NCI-H2227 (cell line): ENCODE results near the gene SP8.

ENCODE experiments used
- DNase-seq: peaks from one replicate; lab custom pipeline; 2025; ENCODE audit not compliant: unreplicated experiment; lab: John Stamatoyannopoulos, UW

SP8 gene

DNA sequence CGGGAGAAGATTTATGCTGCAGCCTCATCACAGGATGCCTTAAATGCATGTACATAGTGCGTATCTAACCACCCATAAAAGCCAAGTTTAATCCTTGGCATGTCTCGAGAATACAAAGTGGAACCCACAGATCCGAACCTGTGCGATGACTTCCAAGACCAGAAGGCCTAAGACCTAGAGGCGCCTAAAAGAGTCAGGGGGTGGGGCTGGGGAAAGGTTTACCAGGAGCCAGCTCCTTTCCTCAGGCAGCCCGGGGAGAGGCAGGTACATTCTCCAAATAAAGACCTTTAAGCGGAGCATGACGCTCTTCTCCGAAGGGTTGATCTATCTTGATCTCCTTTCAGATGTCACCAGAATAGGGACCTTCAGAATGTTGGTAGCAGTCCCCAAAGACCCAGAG lies 9.7 kb downstream of the SP8 start:
- peak; percentile 54 for DNase-seq

DNA sequence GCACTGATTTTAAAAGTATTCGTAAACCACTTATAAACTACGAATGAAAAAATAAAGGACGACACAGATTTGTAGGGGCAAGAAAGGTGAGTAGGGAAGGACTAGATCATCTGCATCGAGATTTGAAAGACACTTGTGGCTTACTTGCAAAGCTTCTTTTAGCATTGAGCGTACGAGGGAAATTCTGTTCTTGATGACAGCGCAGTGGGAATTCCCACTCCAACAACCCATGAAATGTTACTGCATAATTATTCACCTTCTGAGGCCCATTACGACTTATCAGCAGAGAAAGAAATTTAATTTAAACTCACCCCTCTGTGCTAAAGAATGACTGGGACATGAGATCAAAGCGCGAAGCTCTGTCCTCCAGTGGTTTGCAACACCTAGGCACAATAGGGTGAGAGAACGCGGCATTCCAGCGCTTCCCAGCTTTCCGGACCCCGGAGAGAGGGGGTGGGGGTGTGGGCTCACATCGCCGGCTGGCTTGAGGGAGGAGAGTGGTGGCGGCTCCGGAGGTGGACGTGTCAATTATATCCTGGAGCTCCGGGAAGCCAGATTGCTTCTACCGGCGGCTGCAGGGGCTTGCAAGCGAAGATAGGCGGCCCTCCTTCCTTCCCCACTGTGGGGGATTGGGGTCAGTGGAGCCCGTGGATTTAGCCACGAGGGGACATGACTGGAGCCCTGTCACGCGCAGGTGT lies 10.3 kb downstream of the SP8 start:
- DNase-seq, result peak; percentile 67

DNA sequence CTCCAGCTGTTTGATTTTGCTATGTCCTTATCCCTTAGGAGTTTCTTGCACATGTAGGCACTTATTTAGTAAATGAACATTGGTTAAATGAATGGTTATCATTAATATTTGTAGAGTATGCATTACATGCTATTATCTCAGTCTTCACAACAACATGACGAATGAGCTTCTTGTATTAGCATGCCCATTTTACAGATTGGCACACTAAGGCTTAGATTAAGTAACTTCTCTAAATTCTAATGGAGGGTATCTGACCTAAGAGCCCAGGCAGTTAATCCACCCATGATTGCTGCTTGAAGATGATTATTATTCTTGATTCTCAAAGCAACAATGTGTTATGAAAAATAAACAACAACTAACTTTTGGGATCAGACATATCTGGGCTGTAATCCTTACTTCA lies 32.7 kb downstream of the SP8 start:
- no peak for DNase-seq

DNA sequence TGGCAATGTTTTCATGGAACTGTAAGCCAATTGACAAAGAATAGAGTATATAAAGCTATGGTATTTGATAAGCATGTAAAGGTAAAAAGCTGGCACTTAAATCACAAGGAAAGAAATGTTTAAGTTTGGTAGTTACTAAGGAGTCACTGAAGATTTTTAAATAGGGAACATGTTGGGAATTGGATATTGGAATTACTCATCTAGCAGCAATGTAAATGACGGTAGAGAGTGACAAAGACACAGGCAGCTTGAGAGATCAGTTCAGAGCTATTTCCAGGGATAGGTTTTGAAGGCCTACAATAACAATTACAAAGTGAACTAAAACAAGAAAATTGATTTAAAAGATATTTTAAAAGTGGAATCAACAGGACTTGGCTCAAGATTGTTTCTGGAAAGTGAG lies 36.8 kb downstream of the SP8 start:
- no peak for DNase-seq

DNA sequence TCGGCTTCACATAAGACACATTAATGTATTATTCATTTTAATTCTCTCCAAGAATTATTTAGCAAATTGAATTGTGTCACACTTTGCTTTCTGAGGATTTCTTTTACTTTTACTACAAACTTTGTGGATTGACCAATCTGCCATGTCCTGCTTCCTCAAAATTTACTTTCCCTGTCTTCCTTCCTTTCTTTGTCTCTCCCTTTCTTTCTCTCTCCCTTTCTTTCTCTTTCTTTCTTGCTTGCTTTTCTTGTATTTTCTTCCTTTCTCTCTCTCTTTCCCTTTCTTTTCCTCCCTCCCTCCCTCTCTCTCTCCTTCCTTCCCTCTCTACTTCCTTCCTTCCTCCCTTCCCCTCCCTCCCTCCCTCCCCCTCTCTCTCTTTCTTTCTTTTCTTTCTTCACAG lies 37.8 kb downstream of the SP8 start:
- DNase-seq, result no peak

DNA sequence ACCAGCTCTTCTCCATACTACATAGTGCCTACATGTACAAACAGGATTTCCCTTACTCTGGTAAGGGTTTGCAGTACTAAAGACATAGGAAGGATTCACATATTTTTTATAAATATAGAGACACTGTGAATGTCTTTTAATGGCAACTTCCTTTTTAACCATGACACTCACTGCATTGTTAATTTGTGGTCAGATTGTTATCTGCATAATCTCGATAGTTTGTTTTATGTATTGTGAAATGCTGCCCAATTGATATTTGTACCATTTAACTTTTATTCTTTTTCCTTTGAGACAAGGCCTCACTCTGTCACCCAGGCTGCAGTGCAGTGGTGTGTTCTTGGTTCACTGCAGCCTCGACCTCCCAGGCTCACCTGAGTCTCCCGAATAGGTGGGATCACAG lies 39.7 kb downstream of the SP8 start:
- no peak for DNase-seq

DNA sequence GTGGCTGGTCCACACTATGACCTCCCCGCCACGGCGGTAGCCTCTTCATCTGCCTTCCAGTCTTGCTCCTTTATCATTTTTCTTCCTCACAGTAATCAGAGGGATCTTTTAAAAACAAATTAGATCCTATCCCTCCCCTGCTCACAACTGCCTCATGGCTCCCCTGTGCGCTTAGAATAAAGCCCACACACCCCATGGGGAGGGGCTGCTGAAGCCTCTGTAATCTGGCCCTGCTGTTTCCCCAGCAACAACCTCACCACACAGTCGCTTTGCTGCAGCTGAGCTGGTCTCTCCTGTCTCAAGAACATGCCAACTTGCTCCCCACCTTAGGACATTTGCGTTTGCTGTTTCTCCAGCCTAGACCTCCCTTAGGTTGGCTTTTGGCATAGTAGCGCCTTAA lies 41.0 kb downstream of the SP8 start:
- peak; percentile 18 for DNase-seq

DNA sequence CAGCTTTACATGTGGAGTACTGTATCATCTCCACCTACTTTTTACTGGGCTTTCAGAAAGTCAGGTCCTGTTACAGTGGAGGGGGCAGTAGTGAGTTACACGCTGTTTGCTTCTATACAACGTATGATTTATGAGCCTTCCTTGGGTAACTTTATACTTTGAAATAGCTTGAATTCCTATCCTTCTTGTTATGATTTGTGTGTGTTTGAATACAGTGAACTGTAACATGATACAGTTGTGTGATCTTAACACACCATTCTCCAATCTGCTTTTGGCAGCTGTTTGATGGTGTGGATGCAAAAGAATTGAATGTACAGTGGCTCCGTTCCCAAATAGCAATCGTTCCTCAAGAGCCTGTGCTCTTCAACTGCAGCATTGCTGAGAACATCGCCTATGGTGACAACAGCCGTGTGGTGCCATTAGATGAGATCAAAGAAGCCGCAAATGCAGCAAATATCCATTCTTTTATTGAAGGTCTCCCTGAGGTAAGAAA lies 41.7 kb downstream of the SP8 start:
- DNase-seq, result peak; percentile 11

DNA sequence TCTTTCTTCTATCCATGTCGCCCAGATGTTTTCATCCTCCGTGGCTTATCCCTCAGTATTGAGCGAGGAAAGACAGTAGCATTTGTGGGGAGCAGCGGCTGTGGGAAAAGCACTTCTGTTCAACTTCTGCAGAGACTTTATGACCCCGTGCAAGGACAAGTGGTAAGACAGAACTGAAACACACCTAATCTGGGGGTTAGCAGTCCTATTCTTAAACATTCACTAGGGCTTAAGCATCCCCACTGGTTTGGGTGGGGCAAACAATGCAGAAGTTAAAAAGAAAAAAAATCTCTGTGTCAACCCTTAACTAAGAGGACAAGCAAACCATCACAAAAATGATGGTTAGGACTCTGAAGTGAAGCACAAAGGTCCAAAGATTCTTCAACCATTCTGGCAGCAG lies 43.8 kb downstream of the SP8 start:
- DNase-seq, result no peak

DNA sequence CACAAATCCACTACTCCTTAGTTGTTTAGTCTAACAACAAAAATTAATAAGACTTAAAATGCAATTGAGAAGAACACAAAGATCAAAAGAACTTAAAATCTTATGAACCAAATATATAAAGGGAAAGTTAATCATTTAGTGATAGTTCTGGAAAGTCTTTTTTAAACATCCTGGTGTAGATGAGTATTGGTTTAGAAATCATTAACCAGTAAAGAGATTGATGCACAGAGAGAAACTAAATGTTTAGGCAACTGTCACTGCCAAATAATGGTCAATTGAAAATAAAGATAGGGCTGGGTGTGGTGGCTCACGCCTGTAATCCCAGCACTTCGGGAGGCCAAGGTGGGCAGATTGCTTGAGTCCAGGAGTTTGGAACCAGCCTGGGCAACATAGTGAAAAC lies 44.9 kb downstream of the SP8 start:
- DNase-seq, result no peak

DNA sequence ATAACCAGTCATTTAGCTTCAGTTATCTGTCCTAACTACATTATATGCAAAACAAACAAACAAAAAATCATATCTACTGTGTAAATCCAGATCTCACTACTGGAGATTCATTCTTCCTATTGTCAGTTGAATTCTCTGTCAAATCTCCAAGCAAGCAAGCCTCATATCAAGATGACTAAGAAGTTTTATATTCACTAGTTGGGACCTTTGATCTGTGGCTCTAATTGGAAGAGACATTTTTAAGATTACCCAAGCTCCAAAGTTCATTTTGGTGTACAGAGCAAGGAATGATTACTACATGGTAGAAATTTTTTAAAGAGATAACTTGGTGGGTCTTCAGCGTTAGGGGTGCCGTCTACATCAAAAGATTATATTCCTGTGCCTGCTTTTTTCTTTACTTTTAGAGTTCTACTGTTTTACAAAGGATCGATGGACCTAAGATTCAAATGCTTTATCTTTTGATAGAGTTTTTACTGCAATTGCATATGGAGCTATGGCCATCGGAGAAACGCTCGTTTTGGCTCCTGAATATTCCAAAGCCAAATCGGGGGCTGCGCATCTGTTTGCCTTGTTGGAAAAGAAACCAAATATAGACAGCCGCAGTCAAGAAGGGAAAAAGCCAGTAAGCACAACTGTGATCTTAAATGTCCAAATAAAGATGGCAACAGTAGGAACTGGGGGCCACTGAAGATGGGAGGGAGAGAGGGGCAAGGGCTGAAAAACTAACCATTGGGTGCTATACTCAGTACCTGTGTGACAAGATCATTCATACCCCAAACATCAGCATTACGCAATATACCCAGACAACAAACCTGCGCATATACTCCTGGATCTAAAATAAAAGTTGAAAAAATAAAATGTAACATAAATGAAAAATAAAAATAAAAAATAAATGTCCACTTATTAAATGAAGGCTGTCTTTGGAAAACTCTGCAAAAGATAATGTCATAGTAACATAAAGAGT lies 47.9 kb downstream of the SP8 start:
- no peak for DNase-seq

DNA sequence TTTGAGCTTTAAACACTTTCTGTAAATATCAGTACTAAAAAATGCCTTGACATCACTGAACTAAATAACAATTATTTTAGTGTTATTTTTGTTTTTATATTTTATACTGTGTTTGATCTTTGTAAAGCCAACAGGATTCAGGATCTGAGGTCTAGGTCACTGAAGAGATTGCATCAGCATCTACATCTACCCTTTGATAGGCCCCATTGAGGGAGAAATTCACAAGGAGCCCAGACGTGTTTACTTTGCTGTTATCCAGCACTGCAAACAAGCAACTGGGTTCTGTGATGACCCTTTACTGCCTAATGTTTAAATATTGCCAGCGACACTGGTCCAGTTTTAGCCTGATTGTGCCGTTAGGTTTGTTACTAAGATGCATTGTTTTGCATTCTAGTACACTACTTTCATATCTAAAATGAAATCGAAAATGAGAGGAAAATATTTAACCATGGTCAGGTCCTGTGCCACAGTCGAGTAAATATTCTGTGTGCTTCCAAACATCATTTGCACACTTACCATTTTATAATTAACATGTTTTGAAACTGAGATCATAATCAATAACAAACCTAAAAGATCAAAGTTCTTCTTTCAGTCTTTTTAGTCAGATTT lies 48.7 kb downstream of the SP8 start:
- no peak for DNase-seq

DNA sequence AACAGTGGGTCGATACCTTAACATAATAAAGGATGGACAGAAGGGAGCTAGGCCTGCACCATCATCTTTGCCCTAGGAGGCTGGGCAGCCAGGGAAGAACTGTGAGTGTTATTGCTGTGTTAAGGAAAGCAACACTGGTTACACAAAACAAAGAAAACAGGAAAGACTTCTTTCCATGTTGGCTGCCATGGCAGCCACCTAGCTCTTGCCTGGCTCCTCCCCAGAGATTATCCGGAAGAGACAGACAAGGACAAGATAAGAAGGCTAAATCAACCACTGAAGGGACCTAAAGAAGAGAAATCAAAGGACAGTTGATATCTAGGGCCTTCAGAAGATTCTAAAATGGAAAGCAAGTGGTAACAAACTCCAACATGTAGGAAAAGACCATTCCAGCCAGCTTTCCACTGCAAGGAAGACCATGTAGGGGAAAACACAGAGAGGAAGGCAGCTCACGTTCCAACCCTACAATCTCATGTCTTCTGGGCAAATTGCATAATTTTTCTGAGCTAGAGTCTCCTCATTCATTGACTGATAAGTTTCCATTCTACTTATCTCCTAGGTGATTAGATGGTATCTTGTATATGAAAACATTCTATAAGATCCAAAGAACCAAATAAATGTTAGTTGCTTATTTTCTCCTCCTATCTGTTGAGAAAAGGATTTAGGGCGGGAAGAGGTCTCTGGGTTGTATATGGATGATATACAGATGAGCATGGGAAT lies 51.2 kb downstream of the SP8 start:
- DNase-seq, result no peak
